Measurements from ENCODE around the gene TMEM184B. TPM values are rescaled to one million over a fixed set of nuclear protein-coding genes. Genes with fewer than 3 reads are reported as not detected.
A peak's percentile ranks its signal among the peaks of the same experiment; 100 is the strongest.

The TMEM184B gene
- total and polyA plus RNA-seq, 2 experiments from 2014 or later, result 68.8 to 70.3 TPM

DNA sequence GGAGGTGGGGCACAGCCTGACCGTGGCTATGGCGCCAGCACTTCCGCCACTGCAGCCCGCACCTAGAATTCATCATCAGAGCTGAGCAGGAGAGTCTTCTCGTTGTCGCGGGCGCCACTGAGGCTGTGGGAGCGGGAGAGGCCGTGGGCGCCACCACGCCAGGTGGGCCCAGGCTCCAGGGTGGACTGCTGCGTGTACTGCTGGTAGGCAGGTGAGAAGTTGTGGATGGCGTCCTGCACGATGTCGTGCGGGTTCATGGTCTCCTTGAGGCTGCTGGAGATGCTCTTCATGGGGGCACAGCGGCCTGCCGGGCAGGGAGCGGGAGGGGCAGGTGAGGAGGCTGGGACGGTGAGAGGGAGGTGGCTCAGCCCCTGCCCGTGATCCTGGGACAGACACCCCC, 51.4 kb downstream of the TMEM184B start:
- TF ChIP-seq, protein P1, sequence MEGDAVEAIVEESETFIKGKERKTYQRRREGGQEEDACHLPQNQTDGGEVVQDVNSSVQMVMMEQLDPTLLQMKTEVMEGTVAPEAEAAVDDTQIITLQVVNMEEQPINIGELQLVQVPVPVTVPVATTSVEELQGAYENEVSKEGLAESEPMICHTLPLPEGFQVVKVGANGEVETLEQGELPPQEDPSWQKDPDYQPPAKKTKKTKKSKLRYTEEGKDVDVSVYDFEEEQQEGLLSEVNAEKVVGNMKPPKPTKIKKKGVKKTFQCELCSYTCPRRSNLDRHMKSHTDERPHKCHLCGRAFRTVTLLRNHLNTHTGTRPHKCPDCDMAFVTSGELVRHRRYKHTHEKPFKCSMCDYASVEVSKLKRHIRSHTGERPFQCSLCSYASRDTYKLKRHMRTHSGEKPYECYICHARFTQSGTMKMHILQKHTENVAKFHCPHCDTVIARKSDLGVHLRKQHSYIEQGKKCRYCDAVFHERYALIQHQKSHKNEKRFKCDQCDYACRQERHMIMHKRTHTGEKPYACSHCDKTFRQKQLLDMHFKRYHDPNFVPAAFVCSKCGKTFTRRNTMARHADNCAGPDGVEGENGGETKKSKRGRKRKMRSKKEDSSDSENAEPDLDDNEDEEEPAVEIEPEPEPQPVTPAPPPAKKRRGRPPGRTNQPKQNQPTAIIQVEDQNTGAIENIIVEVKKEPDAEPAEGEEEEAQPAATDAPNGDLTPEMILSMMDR (IDR thresholded peaks at IDR 0.05; ENCODE audit: low read depth, low read length), result no peak
- H3K4me3 ChIP-seq, result no peak overlapping the region
- no peaks in the 10 kb centered on the region for H3K9me3 ChIP-seq (ENCODE audit: low read depth)
- no peak for DNase-seq (ENCODE audit: low read depth in 1 of 2, low spot score in 1 of 2)
- H3K36me3 ChIP-seq, result peaks cover 8% of the 10 kb centered on the region
- no peak overlapping the region for H3K27ac ChIP-seq
- peaks cover 6% of the 10 kb centered on the region for H3K4me1 ChIP-seq (ENCODE audit: low read depth)
- no peaks in the 10 kb centered on the region for H3K27me3 ChIP-seq

DNA sequence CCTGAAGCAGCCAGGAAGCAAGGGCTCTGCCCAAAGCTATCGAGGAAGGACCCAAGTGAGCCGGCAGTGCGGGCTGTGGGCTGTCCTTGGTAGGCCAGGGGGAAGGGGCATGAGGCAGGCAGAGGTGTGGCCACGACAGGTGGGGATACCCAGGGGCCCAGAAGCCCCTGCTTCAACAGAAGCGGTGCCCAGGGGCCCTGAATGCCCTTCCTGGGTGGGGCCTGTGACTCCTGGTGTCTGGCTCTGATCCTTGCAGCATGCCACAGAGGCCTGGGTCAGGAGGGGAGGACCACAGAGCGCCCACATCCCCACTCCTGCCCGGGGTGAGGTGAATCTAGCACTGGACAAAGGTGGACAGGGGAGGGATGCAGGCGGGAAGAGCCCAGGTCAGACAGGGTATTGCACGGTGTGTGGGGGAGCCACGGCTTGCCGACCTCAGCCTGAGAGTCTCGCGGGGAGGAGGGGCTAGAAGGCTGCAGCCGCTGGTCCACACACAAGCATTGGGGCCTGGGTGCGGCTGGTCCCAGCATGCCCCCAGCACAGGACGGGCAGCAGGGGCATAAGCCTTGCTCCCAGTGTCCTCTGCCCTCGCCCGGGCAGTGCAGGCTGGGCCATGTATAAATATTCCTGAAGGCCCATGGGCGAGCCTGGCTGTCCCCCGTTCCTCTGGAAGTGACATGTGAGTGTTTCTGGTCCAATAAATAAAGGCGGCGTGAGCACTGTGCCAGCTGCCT, 52.0 kb downstream of the TMEM184B start:
- Histone ChIP-seq H3K27me3 (no peaks in the 10 kb centered on the region), H3K36me3 (peaks cover 8% of the 10 kb centered on the region), H3K27ac (no peak overlapping the region), H3K4me1 (ENCODE audit: low read depth) (peaks cover 6% of the 10 kb centered on the region), H3K4me3 (no peak overlapping the region), H3K9me3 (ENCODE audit: low read depth) (no peaks in the 10 kb centered on the region)
- DNase-seq (ENCODE audit: low read depth in 1 of 2, low spot score in 1 of 2), result no peak
- TF ChIP-seq, protein P1 (IDR thresholded peaks at IDR 0.05; ENCODE audit: low read depth, low read length), result no peak

DNA sequence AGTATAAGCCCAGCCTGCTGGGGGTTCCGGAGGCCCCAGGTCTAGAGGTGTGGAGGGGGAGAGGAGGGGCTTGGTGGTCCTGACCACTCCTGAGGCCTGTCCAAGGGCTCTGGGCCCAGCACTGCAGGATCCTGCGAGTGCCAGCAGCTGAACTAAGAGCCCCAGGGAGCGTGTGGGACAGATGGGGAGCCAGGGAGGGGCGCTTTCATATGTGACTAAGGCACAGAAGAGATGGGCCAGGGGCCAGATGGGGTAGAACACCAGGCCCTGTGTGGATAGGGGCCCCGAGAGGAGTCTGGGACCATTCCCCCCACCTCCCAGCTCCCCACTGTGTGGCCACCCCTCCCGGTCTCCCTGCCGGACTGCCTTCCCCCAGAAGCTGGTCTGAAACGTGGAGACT, 52.6 kb downstream of the TMEM184B start:
- peaks cover 5% of the 10 kb centered on the region for H3K36me3 ChIP-seq
- TF ChIP-seq, protein P1 (IDR thresholded peaks at IDR 0.05; ENCODE audit: low read depth, low read length), result no peak
- no peak overlapping the region for H3K4me3 ChIP-seq
- H3K27me3 ChIP-seq, result no peaks in the 10 kb centered on the region
- peaks cover 6% of the 10 kb centered on the region for H3K4me1 ChIP-seq (ENCODE audit: low read depth)
- no peak overlapping the region for H3K27ac ChIP-seq
- DNase-seq (ENCODE audit: low read depth in 1 of 2, low spot score in 1 of 2), result no peak
- H3K9me3 ChIP-seq (ENCODE audit: low read depth), result no peaks in the 10 kb centered on the region

DNA sequence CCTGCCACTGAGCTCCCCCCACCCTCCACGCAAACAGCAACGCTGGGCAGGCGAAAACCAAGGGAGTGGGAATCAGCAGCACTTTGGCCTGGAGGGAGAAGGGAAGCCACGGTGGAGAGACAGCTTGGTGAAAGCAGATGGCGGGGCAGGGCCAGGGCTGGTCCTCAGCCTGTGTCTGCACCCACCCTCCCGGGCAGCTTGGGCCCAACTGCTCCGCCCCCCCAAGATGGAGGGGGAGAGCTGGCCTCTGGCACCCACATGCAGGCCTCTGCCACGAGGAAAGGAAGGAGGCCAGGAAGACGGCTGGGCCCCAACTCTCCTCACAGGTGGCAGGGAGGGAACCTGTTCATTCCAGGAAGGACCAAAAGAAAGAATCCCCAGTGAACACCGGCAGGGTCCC, 53.2 kb downstream of the TMEM184B start:
- TF ChIP-seq, protein P1 (IDR thresholded peaks at IDR 0.05; ENCODE audit: low read depth, low read length), result no peak

DNA sequence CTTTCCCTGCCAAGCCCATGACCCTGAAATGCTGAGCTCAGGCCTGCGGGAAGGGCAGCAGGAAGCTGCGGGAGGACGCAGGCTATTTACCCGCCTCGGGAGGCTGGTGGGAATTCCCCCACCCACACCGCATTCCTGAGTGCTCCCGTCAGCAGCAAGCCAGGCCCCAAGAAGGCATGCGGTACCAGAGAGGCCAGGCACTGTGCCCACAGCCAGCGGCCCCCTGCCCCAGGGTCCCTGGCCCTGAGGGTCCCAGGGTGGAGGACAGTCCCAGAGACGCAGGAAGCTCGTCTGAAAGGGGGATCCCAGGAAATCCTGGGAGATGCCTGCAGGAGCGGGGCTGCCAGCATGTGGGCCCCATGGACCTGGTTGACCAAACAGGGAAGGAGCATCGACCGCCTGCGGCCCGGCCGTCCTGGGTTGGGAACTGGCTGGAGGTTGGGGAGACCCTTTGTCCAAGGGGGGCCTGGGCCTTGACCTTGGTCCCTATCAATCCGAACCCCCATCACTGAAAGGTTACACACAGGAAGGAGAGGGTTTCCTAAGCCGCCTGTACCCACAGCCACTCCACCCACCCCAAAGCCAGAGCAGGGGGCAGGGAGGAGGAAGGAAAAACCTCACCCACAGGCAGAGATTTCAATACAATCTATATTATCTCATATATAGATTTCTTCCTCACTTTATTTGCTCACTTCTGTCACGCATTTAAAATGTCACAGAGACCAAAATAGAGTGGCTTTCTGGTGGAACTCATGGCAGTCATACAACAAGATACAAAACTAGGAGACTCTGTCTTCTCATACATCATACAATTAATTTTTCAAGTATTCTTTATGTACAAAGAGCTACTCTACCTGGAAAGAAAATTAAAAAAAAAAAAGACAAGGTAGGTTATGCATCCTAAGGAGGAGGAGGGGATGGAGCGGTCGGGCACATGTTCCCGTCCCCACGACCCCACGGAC, 53.9 kb downstream of the TMEM184B start:
- no peak overlapping the region for H3K4me3 ChIP-seq
- DNase-seq (ENCODE audit: low read depth in 1 of 2, low spot score in 1 of 2), result peak; percentile 65 to 95
- H3K9me3 ChIP-seq (ENCODE audit: low read depth), result no peaks in the 10 kb centered on the region
- no peaks in the 10 kb centered on the region for H3K36me3 ChIP-seq
- peak overlapping the region; percentile 80 for H3K27ac ChIP-seq
- TF ChIP-seq, protein P1 (IDR thresholded peaks at IDR 0.05; ENCODE audit: low read depth, low read length), result no peak
- H3K27me3 ChIP-seq, result peaks cover 6% of the 10 kb centered on the region
- peaks cover 10% of the 10 kb centered on the region for H3K4me1 ChIP-seq (ENCODE audit: low read depth)

More for the DNA sequence above, 53.2 kb downstream of the TMEM184B start:
- no peak for DNase-seq (ENCODE audit: low read depth in 1 of 2, low spot score in 1 of 2)
- H3K4me1 ChIP-seq (ENCODE audit: low read depth), result peaks cover 6% of the 10 kb centered on the region
- H3K27ac ChIP-seq, result no peak overlapping the region
- no peak overlapping the region for H3K4me3 ChIP-seq
- peaks cover under 1% of the 10 kb centered on the region for H3K36me3 ChIP-seq
- H3K27me3 ChIP-seq, result no peaks in the 10 kb centered on the region
- H3K9me3 ChIP-seq (ENCODE audit: low read depth), result no peaks in the 10 kb centered on the region

Data from cardiac muscle cell (in vitro differentiated cells and primary cell).